Measurements from ENCODE around the gene CLTB.

DNA sequence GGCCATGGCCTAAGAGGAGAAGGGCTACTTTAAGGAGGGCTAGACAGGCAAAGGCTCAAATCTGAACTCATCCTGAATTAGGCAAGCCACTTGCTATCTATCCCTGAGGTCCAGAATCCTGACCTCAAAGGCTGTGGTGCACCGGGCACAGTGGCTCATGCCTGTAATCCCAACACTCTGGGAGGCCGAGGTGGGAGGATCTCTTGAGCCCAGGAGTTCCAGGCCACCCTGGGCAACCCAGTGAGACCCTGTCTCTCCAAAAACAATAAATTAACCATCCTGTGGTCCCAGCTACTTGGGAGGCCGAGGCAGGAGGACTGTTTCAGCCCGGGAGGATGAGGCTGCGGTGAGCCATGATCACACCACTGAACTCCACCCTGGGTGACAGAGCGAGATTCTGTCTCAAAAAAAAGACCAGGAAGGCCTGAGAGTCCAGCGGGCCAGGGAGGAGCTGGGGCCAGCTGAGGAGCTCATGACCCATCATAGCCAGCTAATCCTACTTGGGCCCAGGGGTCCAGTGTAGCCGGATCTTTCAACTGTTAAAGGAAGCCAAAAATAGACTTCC lies 31.9 kb downstream of the CLTB start:
- no peak for TF ChIP-seq TAF1 (IDR thresholded peaks at IDR 0.05; ENCODE audit: borderline replicate concordance, insufficient read depth, low read length)
- no peak for TF ChIP-seq POLR2AphosphoS5 (IDR thresholded peaks at IDR 0.05; ENCODE audit: low read depth, low read length)
- no peak for TF ChIP-seq SIN3A (IDR thresholded peaks at IDR 0.05; ENCODE audit: borderline replicate concordance, insufficient read depth, low read length)
- TF ChIP-seq, protein P1, sequence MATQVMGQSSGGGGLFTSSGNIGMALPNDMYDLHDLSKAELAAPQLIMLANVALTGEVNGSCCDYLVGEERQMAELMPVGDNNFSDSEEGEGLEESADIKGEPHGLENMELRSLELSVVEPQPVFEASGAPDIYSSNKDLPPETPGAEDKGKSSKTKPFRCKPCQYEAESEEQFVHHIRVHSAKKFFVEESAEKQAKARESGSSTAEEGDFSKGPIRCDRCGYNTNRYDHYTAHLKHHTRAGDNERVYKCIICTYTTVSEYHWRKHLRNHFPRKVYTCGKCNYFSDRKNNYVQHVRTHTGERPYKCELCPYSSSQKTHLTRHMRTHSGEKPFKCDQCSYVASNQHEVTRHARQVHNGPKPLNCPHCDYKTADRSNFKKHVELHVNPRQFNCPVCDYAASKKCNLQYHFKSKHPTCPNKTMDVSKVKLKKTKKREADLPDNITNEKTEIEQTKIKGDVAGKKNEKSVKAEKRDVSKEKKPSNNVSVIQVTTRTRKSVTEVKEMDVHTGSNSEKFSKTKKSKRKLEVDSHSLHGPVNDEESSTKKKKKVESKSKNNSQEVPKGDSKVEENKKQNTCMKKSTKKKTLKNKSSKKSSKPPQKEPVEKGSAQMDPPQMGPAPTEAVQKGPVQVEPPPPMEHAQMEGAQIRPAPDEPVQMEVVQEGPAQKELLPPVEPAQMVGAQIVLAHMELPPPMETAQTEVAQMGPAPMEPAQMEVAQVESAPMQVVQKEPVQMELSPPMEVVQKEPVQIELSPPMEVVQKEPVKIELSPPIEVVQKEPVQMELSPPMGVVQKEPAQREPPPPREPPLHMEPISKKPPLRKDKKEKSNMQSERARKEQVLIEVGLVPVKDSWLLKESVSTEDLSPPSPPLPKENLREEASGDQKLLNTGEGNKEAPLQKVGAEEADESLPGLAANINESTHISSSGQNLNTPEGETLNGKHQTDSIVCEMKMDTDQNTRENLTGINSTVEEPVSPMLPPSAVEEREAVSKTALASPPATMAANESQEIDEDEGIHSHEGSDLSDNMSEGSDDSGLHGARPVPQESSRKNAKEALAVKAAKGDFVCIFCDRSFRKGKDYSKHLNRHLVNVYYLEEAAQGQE (IDR thresholded peaks at IDR 0.05; ENCODE audit: insufficient read depth in 1 of 2, low read depth in 2 of 2, low read length in 2 of 2) = no peak

Measured in PFSK-1 (cell line).